ENCODE data around the gene VWA8.

VWA8 gene

GRCh38 chr13:41597348-41598041 lies 363.4 kb downstream of the VWA8 start:
- no peak overlapping the region for H3K4me3 ChIP-seq (ENCODE audit: severe bottlenecking)
- no peaks in the 10 kb centered on the region for H3K9me3 ChIP-seq (ENCODE audit: severe bottlenecking)
- no peaks in the 10 kb centered on the region for H3K27me3 ChIP-seq (ENCODE audit: insufficient read depth, poor library complexity, severe bottlenecking)
- peak overlapping the region; percentile 11 for H3K27ac ChIP-seq (ENCODE audit: poor library complexity, severe bottlenecking)
- H3K36me3 ChIP-seq (ENCODE audit: low read depth), result no peaks in the 10 kb centered on the region
- no peak for TF ChIP-seq CTCF (IDR thresholded peaks at IDR 0.05; ENCODE audit: poor library complexity, severe bottlenecking)
- DNase-seq (ENCODE audit: low spot score) (no peak), ATAC-seq (ENCODE audit: low read depth) (no peak)
- H3K4me1 ChIP-seq (ENCODE audit: insufficient read depth, poor library complexity, severe bottlenecking), result peaks cover 17% of the 10 kb centered on the region

DNA sequence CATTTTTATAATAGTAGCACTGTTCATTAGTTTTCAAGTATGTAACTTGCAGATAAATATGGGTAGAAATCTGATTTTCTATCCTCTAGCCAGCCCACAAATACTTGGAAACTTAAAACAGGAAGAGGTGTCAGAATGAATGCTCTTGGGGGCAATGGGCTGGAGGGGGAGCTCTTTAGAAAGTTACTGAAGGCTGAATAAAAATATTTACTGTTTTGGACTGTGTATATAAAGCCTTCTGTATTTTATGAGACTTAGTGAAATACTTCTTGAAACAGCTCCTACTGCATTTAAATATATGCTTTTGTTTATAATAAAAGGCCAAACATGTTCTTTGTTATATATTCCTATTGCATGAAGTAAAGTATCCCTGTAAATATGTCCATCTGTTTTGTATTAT lies 364.7 kb downstream of the VWA8 start:
- H3K36me3 ChIP-seq (ENCODE audit: low read depth), result no peaks in the 10 kb centered on the region
- H3K4me1 ChIP-seq (ENCODE audit: insufficient read depth, poor library complexity, severe bottlenecking), result peaks cover 19% of the 10 kb centered on the region
- H3K27me3 ChIP-seq (ENCODE audit: insufficient read depth, poor library complexity, severe bottlenecking), result no peaks in the 10 kb centered on the region
- DNase-seq (ENCODE audit: low spot score) (no peak), ATAC-seq (ENCODE audit: low read depth) (no peak)
- no peak overlapping the region for H3K4me3 ChIP-seq (ENCODE audit: severe bottlenecking)
- H3K9me3 ChIP-seq (ENCODE audit: severe bottlenecking), result no peaks in the 10 kb centered on the region
- no peak overlapping the region for H3K27ac ChIP-seq (ENCODE audit: poor library complexity, severe bottlenecking)
- TF ChIP-seq CTCF (IDR thresholded peaks at IDR 0.05; ENCODE audit: poor library complexity, severe bottlenecking), result no peak

- H3K36me3 ChIP-seq (ENCODE audit: low read depth), result no peaks in the 10 kb centered on the region
- no peak for TF ChIP-seq CTCF (IDR thresholded peaks at IDR 0.05; ENCODE audit: poor library complexity, severe bottlenecking)
- no peaks in the 10 kb centered on the region for H3K9me3 ChIP-seq (ENCODE audit: severe bottlenecking)
- peaks cover 28% of the 10 kb centered on the region for H3K4me1 ChIP-seq (ENCODE audit: insufficient read depth, poor library complexity, severe bottlenecking)
- no peak overlapping the region for H3K4me3 ChIP-seq (ENCODE audit: severe bottlenecking)
- DNase-seq (ENCODE audit: low spot score) (no peak), ATAC-seq (ENCODE audit: low read depth) (no peak)
- H3K27me3 ChIP-seq (ENCODE audit: insufficient read depth, poor library complexity, severe bottlenecking), result no peaks in the 10 kb centered on the region
- no peak overlapping the region for H3K27ac ChIP-seq (ENCODE audit: poor library complexity, severe bottlenecking)
Observed at GRCh38 chr13:41595298-41595697, 365.6 kb downstream of the VWA8 start.

GRCh38 chr13:41590643-41591042 lies 370.3 kb downstream of the VWA8 start:
- Histone ChIP-seq H3K4me3 (ENCODE audit: severe bottlenecking) (no peak overlapping the region), H3K9me3 (ENCODE audit: severe bottlenecking) (no peaks in the 10 kb centered on the region), H3K36me3 (ENCODE audit: low read depth) (peaks cover 4% of the 10 kb centered on the region; the same call in 1 of the 2 replicates), H3K27me3 (ENCODE audit: insufficient read depth, poor library complexity, severe bottlenecking) (no peaks in the 10 kb centered on the region), H3K4me1 (ENCODE audit: insufficient read depth, poor library complexity, severe bottlenecking) (peaks cover 34% of the 10 kb centered on the region), H3K27ac (ENCODE audit: poor library complexity, severe bottlenecking) (peak overlapping the region; percentile 71)
- peak; percentile 88 for ATAC-seq (ENCODE audit: low read depth)
- TF ChIP-seq CTCF (IDR thresholded peaks at IDR 0.05; ENCODE audit: poor library complexity, severe bottlenecking), result no peak
- no peak for DNase-seq (ENCODE audit: low spot score)

DNA sequence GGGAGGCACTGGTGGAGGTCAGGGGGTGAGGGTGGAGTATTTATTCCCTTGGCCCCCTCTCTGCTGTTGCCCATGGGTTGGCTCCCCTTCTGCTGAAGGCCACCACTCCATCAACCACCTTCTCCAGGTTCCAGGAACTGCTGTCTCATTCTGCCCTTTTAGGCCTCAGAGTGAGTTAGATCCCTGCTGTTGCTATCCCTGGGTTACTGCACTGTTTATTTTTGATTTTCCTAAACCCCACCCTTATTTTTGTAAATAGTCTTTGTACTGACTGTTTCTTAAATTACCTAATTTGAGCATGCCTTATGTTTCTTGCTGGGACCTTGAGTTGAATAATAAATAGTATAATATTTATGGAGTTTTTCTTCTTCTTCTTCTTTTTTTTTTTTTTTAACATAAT lies 370.8 kb downstream of the VWA8 start:
- peaks cover 34% of the 10 kb centered on the region for H3K4me1 ChIP-seq (ENCODE audit: insufficient read depth, poor library complexity, severe bottlenecking)
- peak overlapping the region; percentile 71 for H3K27ac ChIP-seq (ENCODE audit: poor library complexity, severe bottlenecking)
- TF ChIP-seq CTCF (IDR thresholded peaks at IDR 0.05; ENCODE audit: poor library complexity, severe bottlenecking), result no peak
- ATAC-seq (ENCODE audit: low read depth) (no peak), DNase-seq (ENCODE audit: low spot score) (no peak)
- no peaks in the 10 kb centered on the region for H3K9me3 ChIP-seq (ENCODE audit: severe bottlenecking)
- H3K36me3 ChIP-seq (ENCODE audit: low read depth), result peaks cover 4% of the 10 kb centered on the region; the same call in 1 of the 2 replicates
- H3K27me3 ChIP-seq (ENCODE audit: insufficient read depth, poor library complexity, severe bottlenecking), result no peaks in the 10 kb centered on the region
- H3K4me3 ChIP-seq (ENCODE audit: severe bottlenecking), result no peak overlapping the region
